MCF 10A (cell line): ENCODE data around the gene TM9SF3. TPM values are rescaled to one million over a fixed set of nuclear protein-coding genes. Genes with fewer than 3 reads are reported as not detected.

Source experiments
- BruUV-seq: library from RNA; stranded (reverse); fragments of 400-500 nt; replicated peaks from 2 replicates; lab custom pipeline; 2021; lab: Mats Ljungman, UMichigan
- CTCF ChIA-PET: fragments of 300-600 bp; sonication (Branson Sonifier 250); formaldehyde crosslinking; extraction: SDS; loops from one replicate; lab custom pipeline; 2021; ENCODE audit warnings: antibody characterized with exemption, inconsistent platforms; lab: Yijun Ruan, JAX
- POLR2A ChIA-PET: fragments of 300-600, 350-650 bp; sonication (Branson Sonifier 250); formaldehyde crosslinking; extraction: SDS; loops from one replicate; lab custom pipeline; 2020; ENCODE audit warnings: antibody characterized with exemption, inconsistent platforms; lab: Yijun Ruan, JAX
- DNase-seq: peaks from one replicate; pipeline ENCODE4 v3.0.0-alpha.2; 2018; ENCODE audit not compliant: unreplicated experiment
- H3K27ac Mint-ChIP-seq: one replicate; pipeline ENCODE4 v1.8.0; 2022; ENCODE audit warnings: mild to moderate bottlenecking, low read depth, mixed read lengths; ENCODE audit not compliant: unreplicated experiment
- H3K27me3 Mint-ChIP-seq: one replicate; pipeline ENCODE4 v1.8.0; 2022; ENCODE audit warnings: mixed read lengths; ENCODE audit not compliant: insufficient read depth, unreplicated experiment
- H3K36me3 Mint-ChIP-seq: one replicate; pipeline ENCODE4 v1.8.0; 2022; ENCODE audit warnings: mild to moderate bottlenecking, moderate library complexity, mixed read lengths; ENCODE audit not compliant: insufficient read depth, unreplicated experiment
- H3K4me1 Mint-ChIP-seq: one replicate; pipeline ENCODE4 v1.8.0; 2022; ENCODE audit warnings: mixed read lengths; ENCODE audit not compliant: insufficient read depth, unreplicated experiment
- H3K4me3 Mint-ChIP-seq: one replicate; pipeline ENCODE4 v1.8.0; 2022; ENCODE audit warnings: mild to moderate bottlenecking, moderate library complexity, mixed read lengths; ENCODE audit not compliant: unreplicated experiment
- H3K9me3 Mint-ChIP-seq: one replicate; pipeline ENCODE4 v1.8.0; 2022; ENCODE audit warnings: mixed read lengths; ENCODE audit not compliant: unreplicated experiment
- CTCF ChIP-seq: fragments of 200-600 bp; IDR thresholded peaks from one replicate; pipeline ENCODE4 v1.8.0; 2022; ENCODE audit warnings: antibody characterized with exemption, mild to moderate bottlenecking; ENCODE audit not compliant: unreplicated experiment
- intact Hi-C: fragments of 100-400 bp; cut with micrococcal nuclease; formaldehyde crosslinking; loops from 2 replicates; pipeline ENCODE4 v1.14.1; 2022
- total RNA-seq: library from RNA; stranded (reverse); gene quantifications from 2 replicates; pipeline ENCODE4 v1.2.3, GENCODE V29; 2022

TM9SF3 gene
- total RNA-seq, 1 experiment from 2014 or later = 151 TPM

- Mint-ChIP-seq H3K4me1 (no peaks in the 10 kb centered on the region), H3K27ac (no peak overlapping the region), H3K9me3 (no peaks in the 10 kb centered on the region), H3K27me3 (no peaks in the 10 kb centered on the region), H3K36me3 (no peaks in the 10 kb centered on the region), H3K4me3 (no peak overlapping the region)
- TF ChIP-seq CTCF = no peak
- no peak for DNase-seq
- intact Hi-C loops = no loop called here
- no TSS peak for BruUV-seq
- POLR2A ChIA-PET = interaction anchor here (0.5 to 0.6 kb wide), 2 partner anchors 9 to 10 kb away, joined by 3 read pairs; no protein-coding TSS in a partner anchor
- CTCF ChIA-PET = interaction anchor here (0.8 kb wide), 2 partner anchors 102 to 220 kb away, joined by 3 read pairs; no protein-coding TSS in a partner anchor
Observed at GRCh38 chr10:96595741-96596140, 8.9 kb upstream of the TM9SF3 start.

- no peak for TF ChIP-seq CTCF
- no peaks in the 10 kb centered on the region for H3K9me3 Mint-ChIP-seq
- H3K4me3 Mint-ChIP-seq = no peak overlapping the region
- ChIA-PET POLR2A (interaction anchor here (0.6 kb wide), 2 partner anchors 49 to 218 kb away, joined by 3 read pairs; no protein-coding TSS in a partner anchor), CTCF (interaction anchor here (0.5 to 1.1 kb wide), 2 partner anchors 12 to 234 kb away, joined by 3 to 4 read pairs; no protein-coding TSS in a partner anchor)
- H3K36me3 Mint-ChIP-seq = no peaks in the 10 kb centered on the region
- no peaks in the 10 kb centered on the region for H3K4me1 Mint-ChIP-seq
- H3K27me3 Mint-ChIP-seq = no peaks in the 10 kb centered on the region
- no peak for DNase-seq
- intact Hi-C loops = no loop called here
- BruUV-seq = no TSS peak
- H3K27ac Mint-ChIP-seq = no peak overlapping the region
Observed at GRCh38 chr10:96591946-96592345, 5.1 kb upstream of the TM9SF3 start.

DNA sequence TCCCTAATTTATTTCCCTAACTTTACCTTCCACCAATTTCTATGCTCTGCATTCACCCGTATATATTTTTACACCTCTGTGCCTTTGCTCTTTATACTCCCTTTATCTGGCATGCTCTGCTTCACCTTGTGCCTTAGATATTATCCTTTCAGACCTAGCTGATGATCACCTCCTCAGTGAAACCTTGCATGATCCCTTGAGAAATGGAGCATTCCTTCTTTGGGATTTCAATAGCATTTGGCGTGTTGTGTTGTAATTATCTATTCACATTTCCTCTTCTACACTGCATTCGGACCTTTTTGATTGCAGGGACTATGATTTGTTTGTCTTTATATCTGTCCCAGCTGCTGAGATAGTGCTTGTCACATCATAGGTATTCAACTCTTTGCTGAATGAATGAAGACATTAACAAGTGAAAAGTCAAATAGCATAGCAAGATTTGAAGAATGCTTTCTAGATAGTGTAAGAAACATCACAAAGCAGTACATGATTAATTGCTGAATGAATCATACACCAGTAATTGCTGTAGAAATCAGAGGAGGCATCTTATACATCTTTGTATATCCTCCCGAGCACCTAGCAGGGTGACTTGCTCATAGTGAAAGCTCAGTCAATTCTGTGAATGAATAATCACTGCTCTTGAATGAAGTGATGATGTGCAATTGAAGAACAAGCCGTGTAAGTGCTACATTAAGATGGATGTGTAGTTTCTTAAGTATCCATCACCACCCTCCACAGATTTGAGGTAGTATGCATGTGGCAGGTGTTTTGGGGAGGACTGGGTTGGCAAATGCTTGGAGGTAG, 2.0 kb upstream of the TM9SF3 start:
- no peak for TF ChIP-seq CTCF
- H3K9me3 Mint-ChIP-seq = no peaks in the 10 kb centered on the region
- H3K4me3 Mint-ChIP-seq = no peak overlapping the region
- ChIA-PET POLR2A (interaction anchor here (0.7 kb wide), 1 partner anchor 1126 kb away, joined by 3 read pairs; no protein-coding TSS in a partner anchor), CTCF (interaction anchor here (0.5 kb wide), 1 partner anchor 132 kb away, joined by 4 read pairs; no protein-coding TSS in a partner anchor)
- H3K27ac Mint-ChIP-seq = no peak overlapping the region
- no peak for DNase-seq
- H3K36me3 Mint-ChIP-seq = no peaks in the 10 kb centered on the region
- intact Hi-C loops = no loop called here
- peaks cover 8% of the 10 kb centered on the region for H3K4me1 Mint-ChIP-seq
- H3K27me3 Mint-ChIP-seq = no peaks in the 10 kb centered on the region
- BruUV-seq = no TSS peak

DNA sequence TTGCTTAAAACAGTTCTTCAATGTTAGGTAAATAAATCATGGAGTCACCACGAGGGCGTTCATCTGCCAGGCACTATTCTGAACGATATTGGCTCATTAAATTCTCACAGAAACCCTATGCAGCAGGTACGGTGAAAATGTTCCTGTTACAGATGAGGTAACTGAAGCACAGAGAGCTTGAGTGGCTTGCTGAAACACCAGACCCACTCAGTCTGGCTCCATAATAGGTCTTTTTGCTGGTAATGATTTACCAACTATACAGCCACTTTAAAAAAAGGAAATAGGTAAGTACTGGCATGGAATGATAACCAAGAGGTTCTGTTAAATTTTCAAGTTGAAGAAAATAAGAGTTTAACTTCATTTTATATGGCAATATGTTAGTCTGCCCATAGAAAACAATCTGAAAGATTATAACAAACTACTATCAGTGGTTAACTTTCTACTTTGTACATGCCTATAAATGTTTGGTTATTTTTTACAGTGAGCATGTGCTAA, 1.3 kb upstream of the TM9SF3 start:
- CTCF ChIA-PET = interaction anchor here (0.8 kb wide), 1 partner anchor 11 kb away, joined by 3 read pairs; no protein-coding TSS in a partner anchor
- no peak for TF ChIP-seq CTCF
- no TSS peak for BruUV-seq
- Mint-ChIP-seq H3K9me3 (no peaks in the 10 kb centered on the region), H3K4me1 (peaks cover 12% of the 10 kb centered on the region), H3K27ac (no peak overlapping the region), H3K27me3 (no peaks in the 10 kb centered on the region), H3K4me3 (no peak overlapping the region), H3K36me3 (no peaks in the 10 kb centered on the region)
- POLR2A ChIA-PET = interaction anchor here (0.8 to 1.6 kb wide), 6 partner anchors 9 to 245 kb away, joined by 3 to 7 read pairs (median 5); no protein-coding TSS in a partner anchor
- intact Hi-C loops = no loop called here
- DNase-seq = no peak
